SK-N-SH (cell line): ENCODE results near the gene VIPR2. TPM values are rescaled to one million over a fixed set of nuclear protein-coding genes. Genes with fewer than 3 reads are reported as not detected.
"Not testable (repeated sequence)": the region's sequence is repeated elsewhere in the genome, so short reads cannot be mapped to it uniquely, and the experiment has no call there.

Experiments
- CTCF ChIA-PET: fragments of 300-600, 350-600 bp; formaldehyde crosslinking; extraction: SDS; loops from one replicate; lab custom pipeline; 2021; lab: Yijun Ruan, JAX
- POLR2A ChIA-PET: fragments of 350-600 bp; sonication (Branson Sonifier 250); formaldehyde crosslinking; extraction: SDS; loops from one replicate; lab custom pipeline; 2020; ENCODE audit warnings: antibody characterized with exemption, inconsistent platforms; lab: Yijun Ruan, JAX
- DNase-seq: peaks from one replicate; pipeline ENCODE4 v3.0.0; 2012
- H2AFZ ChIP-seq: fragments of 200-600 bp; sonication (generic); 2 replicates; pipeline ENCODE4 v1.8.1; 2016; ENCODE audit warnings: antibody characterized with exemption, mild to moderate bottlenecking, low read depth
- H3F3A ChIP-seq: fragments of 200-600 bp; sonication (generic); replicated peaks from 2 replicates; pipeline ENCODE3; 2016; ENCODE audit warnings: antibody characterized with exemption, mild to moderate bottlenecking; ENCODE audit not compliant: insufficient read depth
- H3K27ac ChIP-seq, 2 experiments: fragments of 200-500 bp in 1 of 2; fragments of 200-600 bp in 1 of 2; sonication (Bioruptor generic) in 1 of 2; sonication (generic), shearing (Covaris generic) in 1 of 2; 2 replicates each; pipeline versions ENCODE4 v1.5.1 to v1.6.1; 2014 to 2016; ENCODE audit warnings: low read depth in 2 of 2, inconsistent platforms in 1 of 2, low read length in 1 of 2, mild to moderate bottlenecking in 1 of 2, mixed read lengths in 1 of 2
- H3K27me3 ChIP-seq: fragments of 200-600 bp; sonication (generic), shearing (Covaris generic); 2 replicates; pipeline ENCODE4 v1.6.1; 2016; ENCODE audit warnings: mixed run types; ENCODE audit not compliant: insufficient read depth
- H3K36me3 ChIP-seq, 2 experiments: fragments of 200-500 bp in 1 of 2; fragments of 200-600 bp in 1 of 2; sonication (Bioruptor generic) in 1 of 2; sonication (generic) in 1 of 2; replicated peaks in 1 of 2; 2 replicates each; pipeline versions ENCODE3 to v1.5.1; 2014 to 2016; ENCODE audit warnings: low read length in 1 of 2, mild to moderate bottlenecking in 1 of 2; ENCODE audit not compliant: insufficient read depth in 2 of 2, control insufficient read depth in 1 of 2
- H3K4me1 ChIP-seq, 2 experiments: fragments of 200-500 bp in 1 of 2; fragments of 200-600 bp in 1 of 2; sonication (Bioruptor generic) in 1 of 2; sonication (generic), shearing (Covaris generic) in 1 of 2; 2 replicates each; pipeline versions ENCODE4 v1.5.1 to v1.6.1; 2014 to 2016; ENCODE audit warnings: low read depth in 1 of 2, low read length in 1 of 2, mixed run types in 1 of 2; ENCODE audit not compliant: insufficient read depth in 2 of 2, control insufficient read depth in 1 of 2
- H3K4me2 ChIP-seq: fragments of 200-600 bp; sonication (generic), shearing (Covaris generic); 2 replicates; pipeline ENCODE4 v1.6.1; 2017; ENCODE audit warnings: mixed run types
- H3K4me3 ChIP-seq, 2 experiments: fragments of 200-500 bp in 1 of 2; fragments of 200-600 bp in 1 of 2; sonication (Bioruptor generic) in 1 of 2; sonication (generic), shearing (Covaris generic) in 1 of 2; 2 replicates each; pipeline versions ENCODE4 v1.5.1 to v1.8.1; 2014 to 2016; ENCODE audit warnings: low read depth in 2 of 2, inconsistent platforms in 1 of 2, low read length in 1 of 2, mild to moderate bottlenecking in 1 of 2, mixed read lengths in 1 of 2, moderate library complexity in 1 of 2
- H3K79me2 ChIP-seq: fragments of 200-600 bp; sonication (generic); 2 replicates; pipeline ENCODE4 v1.8.1; 2017; ENCODE audit warnings: mild to moderate bottlenecking; ENCODE audit not compliant: insufficient read depth
- H3K9ac ChIP-seq: fragments of 200-600 bp; sonication (generic); 2 replicates; pipeline ENCODE4 v1.6.1; 2017; ENCODE audit warnings: mixed run types
- H3K9me2 ChIP-seq: fragments of 200-600 bp; sonication (generic); 2 replicates; pipeline ENCODE4 v1.6.1; 2017; ENCODE audit warnings: mixed run types
- H3K9me3 ChIP-seq: fragments of 200-600 bp; sonication (generic); 2 replicates; pipeline ENCODE4 v1.6.1; 2017; ENCODE audit warnings: mixed run types, mild to moderate bottlenecking, moderate library complexity
- H4K20me1 ChIP-seq: fragments of 200-600 bp; sonication (generic); 2 replicates; pipeline ENCODE4 v1.6.1; 2017; ENCODE audit warnings: mild to moderate bottlenecking, mixed run types; ENCODE audit not compliant: insufficient read depth
- EP300 ChIP-seq, 2 experiments: IDR thresholded peaks; 2 replicates each; pipeline versions ENCODE4 v1.4.0 to v1.6.1; 2012; ENCODE audit warnings: borderline replicate concordance in 1 of 2, low read depth in 1 of 2, low read length in 1 of 2
- EZH2phosphoT487 ChIP-seq: fragments of 200-600 bp; sonication (generic); IDR thresholded peaks from 2 replicates; pipeline ENCODE4 v1.6.1; 2017; ENCODE audit warnings: low read depth, mixed run types, mild to moderate bottlenecking, antibody characterized with exemption, moderate library complexity, borderline replicate concordance
- FOXM1 ChIP-seq: IDR thresholded peaks from 2 replicates; pipeline ENCODE4 v1.4.0; 2012; ENCODE audit warnings: low read depth, mild to moderate bottlenecking
- JUND ChIP-seq: IDR thresholded peaks from 2 replicates; pipeline ENCODE4 v1.4.0; 2012
- MEF2A ChIP-seq: IDR thresholded peaks from 2 replicates; pipeline ENCODE4 v1.4.0; 2012; ENCODE audit warnings: low read depth, borderline replicate concordance
- MXI1 ChIP-seq: IDR thresholded peaks from 2 replicates; pipeline ENCODE4 v1.6.1; 2012; ENCODE audit warnings: mild to moderate bottlenecking, low read depth, low read length, improper control_type of control experiment
- POLR2AphosphoS5 ChIP-seq: IDR thresholded peaks from 2 replicates; pipeline ENCODE4 v1.6.1; 2012; ENCODE audit warnings: low read depth, low read length
- RCOR1 ChIP-seq: fragments of 150-350 bp; IDR thresholded peaks from 2 replicates; pipeline ENCODE4 v1.6.1; 2017; ENCODE audit warnings: antibody characterized with exemption, low read length
- RFX5 ChIP-seq: IDR thresholded peaks from 2 replicates; pipeline ENCODE4 v1.6.1; 2012; ENCODE audit warnings: mild to moderate bottlenecking, improper control_type of control experiment, low read length
- SIN3A ChIP-seq: IDR thresholded peaks from 2 replicates; pipeline ENCODE4 v1.6.1; 2012; ENCODE audit warnings: low read depth, mild to moderate bottlenecking, low read length, moderate library complexity, borderline replicate concordance
- SMC3 ChIP-seq: IDR thresholded peaks from 2 replicates; pipeline ENCODE4 v1.6.1; 2012; ENCODE audit warnings: low read depth, low read length, improper control_type of control experiment
- TAF1 ChIP-seq: IDR thresholded peaks from 2 replicates; pipeline ENCODE4 v1.6.1; 2012; ENCODE audit warnings: low read depth, mild to moderate bottlenecking, low read length, moderate library complexity, borderline replicate concordance
- TCF12 ChIP-seq: IDR thresholded peaks from 2 replicates; pipeline ENCODE4 v1.4.0; 2012
- YY1 ChIP-seq: IDR thresholded peaks from 2 replicates; pipeline ENCODE4 v1.4.0; 2012; ENCODE audit warnings: low read depth, mild to moderate bottlenecking
- WGBS: methylation state at CpG from one replicate; pipeline ENCODE4 v1.1.6; 2017; ENCODE audit warnings: low lambda C conversion rate; 5-methylcytosine and 5-hydroxymethylcytosine counted together
- polyA plus RNA-seq, 3 experiments: library from polyadenylated mRNA; depleted of rRNA; stranded (reverse); fragments of >200 nt; gene quantifications; 2 replicates each; pipeline ENCODE4 v1.2.3, GENCODE V29; 2012
- TF ChIP-seq, protein P1 (sequence below): fragments of 150-350 bp; IDR thresholded peaks from 2 replicates; pipeline ENCODE4 v1.6.1; 2017; ENCODE audit warnings: antibody characterized with exemption, low read length, low read depth, borderline replicate concordance
- TF ChIP-seq, protein P2 (sequence below): fragments of 200-600 bp; sonication (generic); IDR thresholded peaks from 2 replicates; pipeline ENCODE4 v1.6.1; 2017; ENCODE audit warnings: antibody characterized with exemption, mild to moderate bottlenecking, moderate library complexity

VIPR2 gene
- polyA plus RNA-seq, 1 of the 3 experiments (the other 2 are of a cell fraction): not detected

DNA sequence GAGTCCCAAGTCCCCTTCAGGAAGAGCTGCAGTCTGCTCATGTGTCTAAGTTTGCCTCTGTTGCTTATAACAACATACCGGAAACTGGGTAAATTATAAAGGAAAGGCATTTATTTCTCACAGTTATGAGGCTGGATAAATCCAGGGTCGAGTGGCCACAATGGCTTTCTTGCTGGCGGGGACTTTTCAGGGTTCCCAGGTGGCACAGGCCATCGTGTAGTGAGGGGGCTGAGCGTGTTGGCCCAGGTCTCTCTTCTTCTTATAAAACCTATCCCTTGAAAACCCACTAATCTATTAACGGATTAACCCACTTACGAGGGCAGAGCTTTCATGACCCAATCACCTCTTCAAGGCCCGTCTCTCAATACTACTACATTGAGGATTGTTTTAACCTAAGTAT is 8.7 kb downstream of the VIPR2 start:
- H3K36me3 ChIP-seq: no peaks in the 10 kb centered on the region
- no peaks in the 10 kb centered on the region for H3K79me2 ChIP-seq
- H3F3A ChIP-seq: no peaks in the 10 kb centered on the region
- H3K27ac ChIP-seq: no peak overlapping the region
- H3K4me2 ChIP-seq: no peak overlapping the region
- no peaks in the 10 kb centered on the region for H3K9me3 ChIP-seq
- peaks cover 7% of the 10 kb centered on the region; the same call in 1 of the 2 replicates for H3K9me2 ChIP-seq
- POLR2A ChIA-PET: no interaction called here
- CTCF ChIA-PET: interaction anchor here (1.3 kb wide), 1 partner anchor 13 kb away, joined by 3 read pairs; no protein-coding TSS in a partner anchor
- no peak for DNase-seq
- no peaks in the 10 kb centered on the region for H3K27me3 ChIP-seq
- H3K4me1 ChIP-seq: no peaks in the 10 kb centered on the region; a peak in 1 of 4 replicates
- H3K9ac ChIP-seq: no peak overlapping the region
- no peak overlapping the region for H3K4me3 ChIP-seq
- no peaks in the 10 kb centered on the region for H4K20me1 ChIP-seq
- TF ChIP-seq TCF12: no peak
- no peak for TF ChIP-seq SMC3
- TF ChIP-seq JUND: no peak
- no peak for TF ChIP-seq EZH2phosphoT487
- TF ChIP-seq SIN3A: no peak
- no peak for TF ChIP-seq EP300 (IDR thresholded peaks at IDR 0.05; ENCODE audit: borderline replicate concordance in 1 of 2, low read depth in 1 of 2, low read length in 1 of 2)
- TF ChIP-seq POLR2AphosphoS5: no peak
- TF ChIP-seq YY1: no peak
- TF ChIP-seq, protein P1, sequence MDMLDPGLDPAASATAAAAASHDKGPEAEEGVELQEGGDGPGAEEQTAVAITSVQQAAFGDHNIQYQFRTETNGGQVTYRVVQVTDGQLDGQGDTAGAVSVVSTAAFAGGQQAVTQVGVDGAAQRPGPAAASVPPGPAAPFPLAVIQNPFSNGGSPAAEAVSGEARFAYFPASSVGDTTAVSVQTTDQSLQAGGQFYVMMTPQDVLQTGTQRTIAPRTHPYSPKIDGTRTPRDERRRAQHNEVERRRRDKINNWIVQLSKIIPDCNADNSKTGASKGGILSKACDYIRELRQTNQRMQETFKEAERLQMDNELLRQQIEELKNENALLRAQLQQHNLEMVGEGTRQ: no peak
- no peak for TF ChIP-seq FOXM1
- TF ChIP-seq, protein P2, sequence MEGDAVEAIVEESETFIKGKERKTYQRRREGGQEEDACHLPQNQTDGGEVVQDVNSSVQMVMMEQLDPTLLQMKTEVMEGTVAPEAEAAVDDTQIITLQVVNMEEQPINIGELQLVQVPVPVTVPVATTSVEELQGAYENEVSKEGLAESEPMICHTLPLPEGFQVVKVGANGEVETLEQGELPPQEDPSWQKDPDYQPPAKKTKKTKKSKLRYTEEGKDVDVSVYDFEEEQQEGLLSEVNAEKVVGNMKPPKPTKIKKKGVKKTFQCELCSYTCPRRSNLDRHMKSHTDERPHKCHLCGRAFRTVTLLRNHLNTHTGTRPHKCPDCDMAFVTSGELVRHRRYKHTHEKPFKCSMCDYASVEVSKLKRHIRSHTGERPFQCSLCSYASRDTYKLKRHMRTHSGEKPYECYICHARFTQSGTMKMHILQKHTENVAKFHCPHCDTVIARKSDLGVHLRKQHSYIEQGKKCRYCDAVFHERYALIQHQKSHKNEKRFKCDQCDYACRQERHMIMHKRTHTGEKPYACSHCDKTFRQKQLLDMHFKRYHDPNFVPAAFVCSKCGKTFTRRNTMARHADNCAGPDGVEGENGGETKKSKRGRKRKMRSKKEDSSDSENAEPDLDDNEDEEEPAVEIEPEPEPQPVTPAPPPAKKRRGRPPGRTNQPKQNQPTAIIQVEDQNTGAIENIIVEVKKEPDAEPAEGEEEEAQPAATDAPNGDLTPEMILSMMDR: no peak
- no peak for TF ChIP-seq MXI1
- no peak for TF ChIP-seq RFX5
- no peak for TF ChIP-seq MEF2A
- no peak for TF ChIP-seq RCOR1
- no peak for TF ChIP-seq TAF1
- H2AFZ ChIP-seq: no peak overlapping the region
- WGBS: 41% methylated on average over 8 of the region's 8 CpGs

DNA sequence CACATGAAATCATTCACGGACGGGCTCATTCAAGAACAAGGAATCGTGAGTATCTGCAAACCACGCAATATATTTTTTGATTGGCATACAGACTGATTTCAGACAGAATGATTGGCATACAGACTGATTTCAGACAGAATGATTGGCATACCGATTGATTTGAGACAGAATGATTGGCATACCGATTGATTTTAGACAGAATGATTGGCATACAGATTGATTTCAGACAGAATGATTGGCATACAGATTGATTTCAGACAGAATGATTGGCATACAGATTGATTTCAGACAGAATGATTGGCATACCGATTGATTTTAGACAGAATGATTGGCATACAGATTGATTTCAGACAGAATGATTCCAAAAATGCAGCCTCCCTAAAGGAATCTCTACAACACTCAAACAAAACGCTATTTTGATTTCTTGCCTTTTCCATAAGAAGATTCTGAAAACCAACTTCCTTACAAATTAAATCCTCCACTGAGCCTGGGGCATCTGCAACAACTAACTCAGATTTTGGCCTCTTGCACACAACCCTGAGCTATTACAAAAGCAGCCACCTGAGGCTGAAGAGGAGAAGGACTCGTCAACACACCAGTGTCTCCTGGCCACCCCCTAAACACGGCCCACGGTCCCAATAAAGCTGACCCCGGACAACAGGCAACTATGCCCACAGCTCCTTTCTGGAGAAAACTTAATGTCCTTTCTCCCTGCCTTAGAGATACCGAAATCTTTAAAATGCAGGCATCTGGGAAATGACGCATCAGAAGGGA is 11.8 kb downstream of the VIPR2 start:
- H3K9me3 ChIP-seq, H3F3A ChIP-seq, H3K9me2 ChIP-seq, POLR2A ChIA-PET, H3K79me2 ChIP-seq, H3K27me3 ChIP-seq, H3K4me2 ChIP-seq, DNase-seq, H3K36me3 ChIP-seq, H3K9ac ChIP-seq, H2AFZ ChIP-seq, H3K27ac ChIP-seq, H4K20me1 ChIP-seq, H3K4me1 ChIP-seq, H3K4me3 ChIP-seq: not testable (repeated sequence)
- WGBS: 36% methylated on average over 12 of the region's 14 CpGs
- CTCF ChIA-PET: interaction anchor here (1.2 kb wide), 1 partner anchor 18 kb away, joined by 3 read pairs; no protein-coding TSS in a partner anchor
